Natural killer cell (primary cell): ENCODE measurements around the gene PPFIA2. TPM values are rescaled to one million over a fixed set of nuclear protein-coding genes. Genes with fewer than 3 reads are reported as not detected.

Experiments
- ATAC-seq, 3 donors: fragments of 150-1000 bp in 2 of 3; fragments of 200-7000 bp in 1 of 3; cut with Tn5 transposase; 1 replicate in 1 of 3; 2 replicates in 2 of 3; pipeline ENCODE4 v1.10.0; 2021; ENCODE audit warnings: mild to moderate bottlenecking in 2 of 3, moderate library complexity in 2 of 3
- DNase-seq, 2 donors: peaks; one replicate each; pipeline versions ENCODE4 v3.0.0 to v3.0.0-alpha.2; 2013 to 2021; ENCODE audit warnings: mixed read lengths in 1 of 2
- H3K27ac ChIP-seq: one replicate; pipeline ENCODE4 v1.5.1; 2013; ENCODE audit warnings: mild to moderate bottlenecking, low read length
- H3K27me3 ChIP-seq: one replicate; pipeline ENCODE4 v1.6.1; 2013; ENCODE audit warnings: low read length; ENCODE audit not compliant: control insufficient read depth, insufficient read depth
- H3K36me3 ChIP-seq: one replicate; pipeline ENCODE4 v1.6.1; 2013; ENCODE audit warnings: low read length; ENCODE audit not compliant: control insufficient read depth, insufficient read depth
- H3K4me1 ChIP-seq: one replicate; pipeline ENCODE4 v1.6.1; 2013; ENCODE audit warnings: low read length; ENCODE audit not compliant: control insufficient read depth, insufficient read depth
- H3K4me3 ChIP-seq: one replicate; pipeline ENCODE4 v1.5.1; 2013; ENCODE audit warnings: low read length
- H3K9me3 ChIP-seq: one replicate; pipeline ENCODE4 v1.6.1; 2013; ENCODE audit warnings: low read length; ENCODE audit not compliant: control insufficient read depth, insufficient read depth
- H3K27ac Mint-ChIP-seq, 2 donors: one replicate each; pipeline ENCODE4 v1.8.0; 2022; ENCODE audit warnings: mild to moderate bottlenecking in 2 of 2, mixed read lengths in 2 of 2, moderate library complexity in 1 of 2
- H3K27me3 Mint-ChIP-seq, 2 donors: one replicate each; pipeline ENCODE4 v1.8.0; 2022; ENCODE audit warnings: low read depth in 2 of 2, mixed read lengths in 2 of 2
- H3K36me3 Mint-ChIP-seq: one replicate; pipeline ENCODE4 v1.8.0; 2022; ENCODE audit warnings: mixed read lengths
- H3K4me1 Mint-ChIP-seq, 2 donors: one replicate each; pipeline ENCODE4 v1.8.0; 2022; ENCODE audit warnings: mixed read lengths in 2 of 2
- H3K4me3 Mint-ChIP-seq: one replicate; pipeline ENCODE4 v1.8.0; 2022; ENCODE audit warnings: mild to moderate bottlenecking, moderate library complexity, mixed read lengths
- H3K9me3 Mint-ChIP-seq, 2 donors: one replicate each; pipeline ENCODE4 v1.8.0; 2022; ENCODE audit warnings: mixed read lengths in 2 of 2
- CTCF ChIP-seq: fragments of 200-600 bp; IDR thresholded peaks from one replicate; pipeline ENCODE4 v1.8.0; 2022; ENCODE audit warnings: antibody characterized with exemption
- WGBS: methylation state at CpG from one replicate; pipeline ENCODE4 v1.1.7; 2013; ENCODE audit warnings: missing lambda C conversion rate; ENCODE audit not compliant: insufficient coverage; 5-methylcytosine and 5-hydroxymethylcytosine counted together
- intact Hi-C: fragments of 100-400 bp; cut with micrococcal nuclease; formaldehyde crosslinking; loops from one replicate; pipeline ENCODE4 v1.14.2; 2022
- total RNA-seq, 4 donors: library from RNA; stranded (reverse); fragments of 120-200 nt in 1 of 4; gene quantifications; one replicate each; pipeline versions ENCODE4 v1.2.3 to v1.2.4, GENCODE V29; 2013 to 2022

PPFIA2 gene
- total RNA-seq, 3 donors from 2014 or later (not counting 1 experiment from before 2014, with no cell fraction given): not detected

- Mint-ChIP-seq H3K27me3 (no peaks in the 10 kb centered on the region), H3K9me3 (no peaks in the 10 kb centered on the region), H3K36me3 (no peaks in the 10 kb centered on the region), H3K4me3 (no peak overlapping the region), H3K27ac (no peak overlapping the region), H3K4me1 (no peaks in the 10 kb centered on the region)
- Histone ChIP-seq H3K9me3 (peaks cover 4% of the 10 kb centered on the region), H3K4me1 (no peaks in the 10 kb centered on the region), H3K36me3 (no peaks in the 10 kb centered on the region), H3K27ac (no peak overlapping the region), H3K4me3 (no peak overlapping the region), H3K27me3 (no peaks in the 10 kb centered on the region)
- no CpG with 5 or more reads among the region's 1 CpG for WGBS
- no peak for TF ChIP-seq CTCF
- intact Hi-C loops: no loop called here
- DNase-seq (no peak), ATAC-seq (no peak)
These were observed 67.1 kb downstream of the PPFIA2 start for GRCh38 chr12:81692008-81692407.

- Histone ChIP-seq H3K27ac (no peak overlapping the region), H3K27me3 (no peaks in the 10 kb centered on the region), H3K36me3 (no peaks in the 10 kb centered on the region), H3K4me1 (no peaks in the 10 kb centered on the region), H3K4me3 (no peak overlapping the region), H3K9me3 (no peaks in the 10 kb centered on the region)
- DNase-seq (no peak), ATAC-seq (no peak)
- no peak overlapping the region for H3K27ac Mint-ChIP-seq
- no peaks in the 10 kb centered on the region for H3K36me3 Mint-ChIP-seq
- no peaks in the 10 kb centered on the region for H3K4me1 Mint-ChIP-seq
- intact Hi-C loops: no loop called here
- H3K4me3 Mint-ChIP-seq: no peak overlapping the region
- no peak for TF ChIP-seq CTCF
- no CpG with 5 or more reads among the region's 1 CpG for WGBS
- H3K9me3 Mint-ChIP-seq: no peaks in the 10 kb centered on the region
- H3K27me3 Mint-ChIP-seq: peaks cover 0 to 2% of the 10 kb centered on the region in 2 donors
These were observed 75.3 kb downstream of the PPFIA2 start for GRCh38 chr12:81683881-81684280.

- no peak for DNase-seq
- intact Hi-C loops: no loop called here
- no peak for ATAC-seq
- H3K4me1 Mint-ChIP-seq: no peaks in the 10 kb centered on the region
- no peak overlapping the region for H3K4me3 Mint-ChIP-seq
- peaks cover 2% of the 10 kb centered on the region for H3K27me3 ChIP-seq
- no peaks in the 10 kb centered on the region for H3K36me3 Mint-ChIP-seq
- H3K36me3 ChIP-seq: no peaks in the 10 kb centered on the region
- no peak overlapping the region for H3K27ac ChIP-seq
- H3K27me3 Mint-ChIP-seq: no peaks in the 10 kb centered on the region
- no peak overlapping the region for H3K27ac Mint-ChIP-seq
- H3K4me1 ChIP-seq: no peaks in the 10 kb centered on the region
- no peak overlapping the region for H3K4me3 ChIP-seq
- no peak for TF ChIP-seq CTCF
- no peaks in the 10 kb centered on the region for H3K9me3 Mint-ChIP-seq
- 93% methylated on average over 1 of the region's 2 CpGs for WGBS
- H3K9me3 ChIP-seq: no peaks in the 10 kb centered on the region
These were observed 79.5 kb downstream of the PPFIA2 start for GRCh38 chr12:81679614-81680013.

GRCh38 chr12:81670759-81671158, 88.4 kb downstream of the PPFIA2 start:
- Mint-ChIP-seq H3K27ac (no peak overlapping the region), H3K4me1 (no peaks in the 10 kb centered on the region), H3K36me3 (no peaks in the 10 kb centered on the region), H3K27me3 (no peaks in the 10 kb centered on the region), H3K9me3 (peaks cover 0 to 2% of the 10 kb centered on the region in 2 donors), H3K4me3 (no peak overlapping the region)
- H3K36me3 ChIP-seq: no peaks in the 10 kb centered on the region
- ATAC-seq (no peak), DNase-seq (no peak)
- no peaks in the 10 kb centered on the region for H3K9me3 ChIP-seq
- H3K27me3 ChIP-seq: no peaks in the 10 kb centered on the region
- TF ChIP-seq CTCF: no peak
- intact Hi-C loops: no loop called here
- H3K27ac ChIP-seq: no peak overlapping the region
- no peaks in the 10 kb centered on the region for H3K4me1 ChIP-seq
- no peak overlapping the region for H3K4me3 ChIP-seq
